GM04503 (cell line): ENCODE measurements around the gene ZBTB46.
"Not testable (repeated sequence)": the region's sequence is repeated elsewhere in the genome, so short reads cannot be mapped to it uniquely, and the experiment has no call there.

Experiments used
- DNase-seq: peaks from one replicate; pipeline ENCODE4 v3.0.0-alpha.2; 2012; ENCODE audit warnings: low read depth

Gene ZBTB46

DNA sequence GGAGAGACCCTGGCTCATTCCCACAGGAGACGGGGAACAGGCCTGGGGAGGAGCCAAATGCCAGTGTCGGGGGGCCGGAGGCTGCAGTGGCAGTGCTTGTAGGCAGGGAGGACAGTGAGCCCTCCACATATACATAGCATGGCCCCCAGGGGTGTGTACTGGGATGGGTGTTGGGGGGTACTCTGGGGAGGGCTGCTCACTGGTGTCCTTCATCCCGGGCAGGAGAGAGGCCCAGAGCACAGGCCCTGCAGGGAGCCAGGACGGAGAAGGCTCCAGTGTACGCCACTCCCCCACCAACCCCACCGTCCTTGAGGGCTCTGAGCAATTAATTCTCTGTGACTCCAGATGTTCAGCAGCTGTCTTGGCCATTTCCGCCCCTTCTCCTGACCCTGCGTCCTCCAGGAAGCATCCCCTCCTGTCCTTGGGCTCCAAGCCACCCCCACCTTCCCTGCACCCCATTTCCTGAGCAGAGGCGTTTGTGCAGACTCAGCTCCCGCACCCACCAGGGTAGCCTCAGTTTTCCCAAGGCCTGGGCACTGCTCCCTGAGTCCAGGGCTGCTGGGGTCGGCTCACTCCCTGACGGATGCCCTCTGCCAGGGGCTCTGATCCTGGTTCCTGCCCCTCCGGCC lies 26.8 kb upstream of the ZBTB46 start:
- DNase-seq, result no peak

DNA sequence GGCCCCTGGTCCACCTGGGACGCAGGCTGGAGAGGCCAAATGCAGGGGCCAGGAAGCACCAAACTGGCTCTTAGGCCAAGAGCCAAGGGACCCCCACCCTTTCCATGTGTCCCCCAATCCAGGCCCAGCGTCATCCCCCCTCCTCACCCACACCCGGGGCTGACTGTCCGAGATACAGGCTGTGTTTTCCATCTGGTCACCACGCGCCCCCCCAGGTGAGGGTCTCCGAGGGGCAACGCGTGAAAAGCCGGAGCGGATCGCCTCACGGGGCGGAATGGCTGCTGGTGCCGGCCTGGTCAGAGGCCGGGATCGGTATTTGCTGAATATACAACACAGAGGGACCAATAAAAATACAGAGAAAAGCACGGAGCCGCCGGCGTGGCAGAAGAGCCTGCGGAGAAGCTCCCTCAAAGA lies 25.0 kb upstream of the ZBTB46 start:
- DNase-seq, result no peak

DNA sequence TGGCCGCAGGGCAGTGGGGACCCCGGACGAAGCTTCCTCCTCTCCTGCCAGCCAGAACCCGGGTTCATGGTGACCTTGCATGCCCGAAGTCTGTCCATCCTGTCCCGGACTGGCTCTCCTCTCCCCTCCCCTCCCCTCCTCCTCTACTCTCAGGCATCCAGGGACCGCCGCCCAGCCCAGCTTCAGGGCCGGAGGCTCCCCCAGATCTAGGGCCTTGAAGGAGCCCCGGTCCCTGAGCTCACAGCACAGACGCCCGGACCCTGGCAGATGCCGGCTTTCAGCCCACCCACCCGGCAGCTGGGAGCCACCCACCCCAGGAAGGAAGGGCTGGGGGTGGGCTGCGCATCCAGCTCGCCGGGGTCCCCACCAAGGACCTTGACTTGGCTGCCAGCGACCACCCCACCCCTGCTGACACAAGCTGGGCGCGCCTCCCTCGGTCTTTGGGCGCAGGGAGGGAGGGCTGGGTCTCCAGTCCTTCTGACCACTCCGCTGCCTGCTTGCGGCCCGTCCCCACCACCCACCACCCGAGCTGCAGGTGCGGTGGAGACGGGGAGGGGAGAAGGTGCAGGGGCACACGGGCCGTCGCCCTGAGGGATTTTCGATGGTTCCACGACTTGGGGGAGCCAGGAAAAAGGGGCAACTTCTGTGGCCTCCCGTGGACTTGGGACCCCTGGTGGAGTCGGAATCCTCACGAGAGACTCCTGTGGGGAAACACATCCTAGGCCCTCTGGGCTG lies 24.5 kb upstream of the ZBTB46 start:
- no peak for DNase-seq

DNA sequence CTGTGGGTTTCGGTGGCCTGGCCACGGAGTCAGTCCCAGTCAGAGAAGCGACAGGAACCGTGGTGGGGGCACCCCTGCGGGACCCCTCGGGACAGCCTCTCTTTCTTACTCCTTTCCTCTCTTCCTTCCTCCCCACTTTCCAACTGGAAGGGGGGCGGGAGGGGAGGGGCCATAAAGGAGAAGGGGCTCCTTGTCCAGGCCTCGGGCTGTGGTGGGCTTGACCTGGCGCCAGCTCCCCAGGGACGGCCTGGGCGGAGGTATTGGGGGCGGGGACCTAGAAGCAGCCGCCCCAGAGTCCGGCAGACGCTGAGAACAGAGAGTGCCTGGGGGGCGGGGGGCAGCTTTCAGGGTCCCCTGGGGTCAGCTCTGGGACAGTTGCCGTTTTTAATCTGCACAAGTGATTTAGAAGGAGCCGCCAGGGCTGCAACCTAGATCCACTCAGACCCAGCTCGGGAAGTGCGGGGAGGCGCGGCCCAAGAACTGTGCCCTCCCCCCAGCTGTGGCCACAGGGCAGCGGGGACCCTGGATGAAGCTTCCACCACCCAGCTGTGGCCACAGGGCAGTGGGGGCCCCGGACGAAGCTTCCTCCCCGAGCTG lies 23.8 kb upstream of the ZBTB46 start:
- no peak for DNase-seq

DNA sequence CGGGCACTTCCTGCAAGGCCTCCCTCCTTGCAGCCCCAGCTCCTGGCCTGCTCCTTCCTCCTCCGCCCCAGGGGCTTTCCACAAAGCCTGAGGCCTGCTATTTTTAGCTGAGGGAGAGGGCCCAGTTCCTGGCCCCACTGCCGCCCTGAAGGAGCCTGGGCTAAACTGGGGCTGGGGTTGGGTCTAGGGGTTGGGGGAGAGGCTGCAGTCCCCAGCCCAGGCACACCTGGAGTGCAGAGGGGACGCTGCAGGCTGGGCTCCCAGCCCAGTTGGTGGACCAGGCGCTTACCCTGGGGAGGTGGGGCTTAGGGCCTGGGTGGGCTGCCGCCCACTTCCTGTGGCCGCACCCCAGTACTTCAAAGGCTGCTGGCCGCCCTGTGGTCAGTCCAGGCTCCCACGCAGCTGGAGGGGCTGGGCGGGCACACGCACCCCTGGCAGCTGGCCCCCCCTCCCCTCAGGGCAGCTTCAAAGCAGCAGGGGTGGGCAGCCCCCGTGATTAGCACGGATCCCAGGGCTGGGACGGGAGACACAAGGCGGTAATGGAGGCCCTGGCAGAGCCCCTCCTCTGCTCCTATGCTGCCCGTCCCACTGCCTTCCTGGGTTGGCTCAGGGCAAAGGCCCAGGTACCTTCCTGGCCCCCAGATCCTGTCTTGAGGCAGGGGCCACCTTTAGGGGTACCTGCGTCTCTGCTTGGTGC lies 23.2 kb upstream of the ZBTB46 start:
- DNase-seq, result no peak

DNA sequence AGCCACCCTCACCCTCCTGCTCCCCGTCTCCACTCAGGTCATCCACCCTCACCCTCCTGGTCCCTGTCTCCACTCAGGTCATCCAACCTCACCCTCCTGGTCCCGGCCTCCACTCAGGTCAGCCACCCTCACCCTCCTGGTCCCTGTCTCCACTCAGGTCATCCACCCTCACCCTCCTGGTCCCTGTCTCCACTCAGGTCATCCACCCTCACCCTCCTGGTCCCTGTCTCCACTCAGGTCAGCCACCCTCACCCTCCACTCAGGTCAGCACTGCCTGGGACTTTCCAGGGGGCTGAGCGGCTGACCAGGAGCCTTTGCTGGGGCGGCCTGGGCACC lies 22.6 kb upstream of the ZBTB46 start:
- DNase-seq, result not testable (repeated sequence)

DNA sequence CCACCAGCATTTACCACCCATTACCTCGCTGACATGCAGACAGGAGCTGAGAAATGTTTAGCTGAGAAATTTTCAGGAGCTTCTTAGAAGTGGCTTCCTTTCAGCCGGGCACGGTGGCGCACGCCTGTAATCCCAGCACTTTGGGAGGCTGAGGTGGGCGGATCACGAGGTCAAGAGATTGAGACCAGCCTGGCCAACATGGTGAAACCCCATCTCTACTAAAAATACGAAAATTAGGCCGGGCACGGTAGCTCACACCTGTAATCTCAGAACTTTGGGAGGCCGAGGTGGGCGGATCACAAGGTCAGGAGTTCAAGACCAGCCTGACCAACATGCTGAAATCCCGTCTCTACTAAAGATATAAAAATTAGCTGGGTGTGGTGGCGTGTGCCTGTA lies 20.5 kb upstream of the ZBTB46 start:
- DNase-seq, result not testable (repeated sequence)

DNA sequence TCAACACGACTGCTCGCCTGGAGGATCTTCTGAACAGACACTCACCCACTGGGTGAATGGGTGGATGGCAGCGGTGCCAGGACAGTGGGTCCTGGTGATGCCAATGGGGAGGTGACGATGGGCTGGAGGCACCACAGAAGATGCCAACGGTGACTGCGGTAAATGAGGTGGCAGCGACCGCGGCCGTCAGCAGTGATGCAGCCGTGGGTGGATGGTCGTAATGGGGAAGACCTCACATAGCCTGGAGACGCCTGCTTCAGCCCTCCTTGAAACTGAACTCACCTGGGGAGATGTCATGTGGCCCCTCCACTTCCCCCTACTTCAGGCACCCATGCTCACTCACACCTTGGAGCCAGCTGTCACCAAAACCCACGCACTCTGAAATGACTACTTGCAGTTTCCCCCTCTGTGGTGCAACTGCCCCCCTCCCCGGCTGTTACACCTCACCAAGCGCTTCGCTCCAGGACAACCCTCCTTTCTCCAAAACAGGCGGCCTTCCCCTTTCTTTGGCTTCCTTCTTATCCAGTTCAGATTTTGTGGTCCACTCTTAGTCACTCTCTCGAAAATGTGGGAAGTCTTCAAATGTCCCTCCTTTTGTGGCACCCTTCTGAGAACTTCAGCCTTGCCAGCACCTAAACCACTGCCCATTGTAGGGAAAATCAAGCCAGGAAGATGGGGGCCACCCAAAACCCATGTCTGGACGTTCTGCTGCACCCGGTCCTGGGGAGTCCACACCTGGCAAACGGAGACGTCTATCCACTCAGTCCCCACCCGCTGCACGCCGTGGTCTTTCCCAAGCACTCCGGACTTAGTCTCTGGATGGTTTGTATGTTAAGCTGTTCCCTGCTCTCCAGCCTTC lies 19.9 kb upstream of the ZBTB46 start:
- DNase-seq, result no peak

DNA sequence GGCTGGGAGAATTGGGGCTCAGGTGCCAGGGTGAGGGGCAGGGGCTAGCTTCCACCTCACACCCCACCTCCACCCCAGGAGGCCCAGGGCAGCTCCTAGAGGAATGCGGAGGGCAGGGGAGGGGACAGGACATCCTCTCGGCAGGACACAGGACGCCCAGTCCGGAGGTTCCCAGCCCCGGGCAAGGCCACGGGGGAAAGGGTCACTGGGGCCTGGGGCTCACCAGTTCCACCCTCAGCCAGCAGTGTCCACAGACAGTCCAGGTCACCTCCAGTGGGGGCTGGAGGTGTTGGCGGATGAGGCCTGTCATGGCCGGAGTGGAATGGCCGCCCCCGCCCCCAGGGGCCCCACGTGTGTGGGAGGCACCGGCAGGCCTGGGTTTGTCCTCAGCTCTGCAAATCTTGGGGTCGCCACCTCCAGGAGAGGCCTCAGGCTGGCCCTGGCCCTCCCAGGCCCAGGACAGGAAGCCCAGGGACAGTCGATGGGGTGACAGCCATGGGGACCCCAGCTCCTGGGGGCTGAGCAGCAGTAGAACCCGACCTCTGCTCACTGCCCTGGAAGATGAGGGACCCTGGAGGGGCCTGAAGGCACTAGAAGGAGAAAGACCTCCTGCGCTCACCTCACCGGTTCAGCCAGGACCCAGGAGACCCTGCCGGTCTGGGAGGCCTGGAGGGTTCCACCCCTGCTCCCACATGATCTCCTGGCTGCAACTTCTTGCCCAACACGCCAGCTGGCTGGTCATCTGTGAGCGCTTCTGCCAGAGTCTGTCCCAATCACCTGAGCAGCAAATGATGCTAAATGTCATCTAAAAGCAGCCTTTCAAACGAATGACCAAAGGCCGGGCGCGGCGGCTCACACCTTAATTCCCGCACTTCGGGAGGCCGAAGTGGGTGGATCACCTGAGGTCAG lies 17.2 kb upstream of the ZBTB46 start:
- DNase-seq, result no peak

DNA sequence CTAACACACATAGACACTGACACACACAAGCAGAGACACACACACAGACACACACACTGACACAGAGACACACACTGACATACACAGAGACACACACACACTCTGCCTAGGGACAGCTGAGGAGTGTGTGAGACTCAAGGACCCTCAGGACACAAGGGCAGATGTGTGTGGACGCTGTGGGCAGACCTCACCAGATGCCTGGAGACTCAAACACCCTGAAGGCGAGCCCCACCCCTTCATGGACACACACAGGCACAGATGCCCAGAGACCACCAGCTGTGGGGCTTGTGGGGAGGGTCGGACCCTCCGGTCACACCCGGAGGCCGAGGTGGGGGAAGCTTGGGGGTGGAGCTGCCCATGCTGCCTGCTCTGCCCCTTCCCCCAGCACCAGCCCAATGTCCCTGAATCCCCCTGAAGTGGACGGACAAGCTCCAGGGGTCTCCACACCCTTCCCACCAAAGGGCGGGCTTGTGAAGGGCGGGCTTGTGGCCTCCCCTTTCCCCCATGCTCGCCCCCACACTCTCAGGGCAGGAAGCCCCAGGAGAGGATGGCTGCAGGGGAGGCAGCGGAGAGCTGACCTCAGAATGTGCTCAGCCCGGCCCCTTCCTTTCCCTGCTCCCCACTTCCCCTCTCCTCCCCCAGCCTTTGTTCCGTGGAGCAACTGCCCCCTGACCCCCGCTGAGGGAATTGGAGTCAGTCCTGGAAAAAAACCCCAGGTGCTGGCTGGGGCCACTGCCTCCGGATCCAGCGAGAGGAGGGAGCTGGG lies 16.4 kb upstream of the ZBTB46 start:
- DNase-seq, result no peak

DNA sequence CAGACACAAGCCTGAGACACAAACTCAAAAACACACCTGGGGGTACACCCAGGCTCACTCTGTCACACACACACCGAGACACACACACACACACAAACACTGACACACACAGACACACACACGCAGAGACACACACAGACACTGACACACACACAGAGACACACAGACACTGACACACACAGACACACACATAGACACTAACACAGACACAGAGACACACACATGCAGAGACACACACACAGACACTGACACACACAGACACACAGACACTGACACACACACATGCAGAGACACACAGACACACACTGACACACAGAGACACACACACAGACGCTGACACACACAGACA lies 15.8 kb upstream of the ZBTB46 start:
- no peak for DNase-seq

DNA sequence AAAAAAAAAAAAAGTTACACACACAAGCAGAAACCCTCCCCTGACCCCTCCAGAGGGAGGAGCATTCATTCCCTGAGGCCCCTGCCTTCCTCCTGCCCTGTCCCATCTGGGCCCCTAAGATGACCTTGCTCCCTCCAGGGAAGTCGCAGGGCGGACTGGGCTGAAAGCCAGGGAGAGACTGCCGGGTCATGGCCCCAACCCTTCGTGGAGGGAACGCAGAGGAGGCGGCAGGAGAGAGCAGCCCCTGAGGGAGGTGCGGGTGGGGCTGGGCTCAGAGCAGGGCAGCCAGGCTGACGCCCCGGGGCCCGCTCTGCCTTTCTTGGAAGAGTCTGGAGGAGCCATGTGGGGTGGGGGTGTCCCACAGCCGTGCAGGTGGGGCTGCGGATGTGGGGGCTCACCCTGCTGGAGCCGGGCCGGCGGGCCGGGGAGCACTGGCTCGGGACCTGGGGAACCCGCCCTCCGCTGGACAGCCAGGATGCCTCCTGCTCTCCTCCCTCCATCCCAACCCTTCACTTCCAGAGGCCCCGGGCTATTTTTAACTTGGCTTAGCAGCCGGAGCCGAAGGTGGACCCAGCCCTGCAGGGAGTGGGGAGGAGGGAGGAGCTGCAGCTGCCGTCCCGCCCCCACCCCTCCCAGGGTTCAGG lies 15.2 kb upstream of the ZBTB46 start:
- no peak for DNase-seq

DNA sequence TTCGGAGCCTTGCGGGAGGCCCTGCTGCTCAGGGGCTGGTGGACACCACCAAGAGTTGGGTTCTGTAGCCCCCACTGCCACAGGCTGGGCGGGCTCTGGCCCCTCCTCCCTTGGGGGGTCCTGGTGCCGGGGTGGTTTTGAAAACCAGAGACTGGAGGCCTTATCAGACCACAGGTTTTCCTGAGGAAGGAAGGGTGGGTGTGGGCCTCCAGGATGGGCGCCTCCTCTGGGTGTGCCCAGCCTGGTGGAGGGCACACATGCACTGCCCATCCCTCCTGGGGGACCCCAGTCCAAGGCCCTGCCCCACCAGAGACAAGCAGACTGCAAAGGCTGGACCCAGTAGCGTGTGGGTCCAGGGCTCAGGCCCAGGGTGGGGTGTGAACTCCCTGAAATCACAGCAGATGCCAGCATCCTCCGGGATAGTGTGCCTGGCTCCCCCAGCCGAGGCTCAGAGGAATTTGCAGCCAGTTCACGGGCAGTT lies 13.5 kb upstream of the ZBTB46 start:
- DNase-seq, result no peak

DNA sequence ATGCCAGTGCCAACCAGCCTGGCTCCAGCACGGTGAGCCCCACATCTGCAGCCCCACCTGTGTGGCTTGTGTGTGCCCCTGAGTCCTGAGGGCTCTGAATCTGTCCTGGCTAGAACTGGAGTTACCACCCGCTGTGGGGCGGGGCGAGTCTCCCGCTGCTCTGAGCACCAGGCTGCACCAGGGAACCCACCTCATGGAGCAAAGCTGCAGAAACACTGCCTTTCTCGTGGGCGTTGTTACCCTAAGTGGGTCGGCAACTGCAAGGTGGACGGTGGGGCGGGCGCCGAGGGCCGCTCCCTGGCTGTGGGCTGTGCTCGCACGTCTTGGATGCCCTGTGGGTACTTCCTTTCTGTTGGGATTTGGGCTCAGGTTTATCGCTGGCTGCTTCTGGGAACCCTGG lies 12.7 kb upstream of the ZBTB46 start:
- DNase-seq, result no peak

DNA sequence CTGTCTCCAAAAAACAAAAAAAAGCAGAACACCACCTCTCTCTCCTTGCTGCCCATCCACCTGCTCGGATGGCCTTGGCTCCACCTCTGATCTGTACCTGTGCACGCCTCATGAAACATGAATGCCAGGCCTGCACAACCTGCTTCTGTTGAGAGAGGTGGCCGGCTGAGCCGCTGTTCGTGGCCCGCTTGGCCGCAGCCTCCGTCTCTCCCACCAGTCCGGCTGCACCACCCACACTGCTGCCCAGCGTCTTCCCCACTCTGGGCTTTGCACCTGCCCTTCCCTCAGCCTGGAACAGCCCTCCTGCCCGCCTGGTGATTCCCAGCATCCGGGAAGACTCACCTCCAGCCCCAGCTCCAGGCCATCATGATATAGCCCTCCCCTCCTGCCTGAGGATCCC lies 12.2 kb upstream of the ZBTB46 start:
- DNase-seq, result no peak

DNA sequence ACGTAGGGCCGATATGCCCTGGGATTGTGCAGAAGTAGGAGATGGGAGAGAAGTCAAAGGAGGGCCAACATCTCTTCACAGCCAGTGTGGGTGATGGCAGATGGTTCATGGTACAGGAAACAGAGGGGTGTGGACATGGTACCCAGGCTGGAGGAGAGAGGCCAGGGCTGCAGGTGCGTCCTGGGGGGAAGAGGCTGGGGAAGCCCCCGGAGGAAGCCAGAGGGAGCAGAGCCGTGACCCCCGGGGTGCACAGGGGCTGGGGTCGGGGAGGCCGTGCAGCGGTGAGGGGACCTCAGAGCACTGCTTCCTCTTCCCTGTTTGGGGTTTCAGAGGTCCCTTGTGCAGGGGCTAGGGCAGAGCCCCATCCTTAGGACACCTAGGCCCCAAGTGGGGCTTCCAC lies 11.2 kb upstream of the ZBTB46 start:
- no peak for DNase-seq

DNA sequence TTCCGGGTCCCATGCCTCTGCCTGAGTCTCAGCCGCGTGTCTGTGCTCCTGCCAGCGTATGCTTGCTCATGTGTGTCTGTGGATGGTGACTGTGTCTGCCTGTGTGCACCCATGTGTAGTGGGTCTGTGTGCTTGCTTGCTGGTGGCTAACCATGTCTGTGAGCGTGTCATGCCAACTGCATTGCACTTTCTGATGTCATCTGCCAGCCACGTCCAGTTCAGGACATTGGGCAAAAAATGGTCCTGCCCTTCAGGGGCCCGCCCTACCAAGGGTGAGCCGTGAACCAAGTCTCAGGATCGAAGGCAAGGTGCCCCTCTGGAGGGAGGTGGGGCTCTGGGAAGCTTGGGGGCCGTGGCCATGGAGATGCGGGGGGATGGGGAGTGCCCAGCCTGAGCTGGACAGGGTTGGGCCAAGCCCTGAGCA lies 9.4 kb upstream of the ZBTB46 start:
- DNase-seq, result no peak

DNA sequence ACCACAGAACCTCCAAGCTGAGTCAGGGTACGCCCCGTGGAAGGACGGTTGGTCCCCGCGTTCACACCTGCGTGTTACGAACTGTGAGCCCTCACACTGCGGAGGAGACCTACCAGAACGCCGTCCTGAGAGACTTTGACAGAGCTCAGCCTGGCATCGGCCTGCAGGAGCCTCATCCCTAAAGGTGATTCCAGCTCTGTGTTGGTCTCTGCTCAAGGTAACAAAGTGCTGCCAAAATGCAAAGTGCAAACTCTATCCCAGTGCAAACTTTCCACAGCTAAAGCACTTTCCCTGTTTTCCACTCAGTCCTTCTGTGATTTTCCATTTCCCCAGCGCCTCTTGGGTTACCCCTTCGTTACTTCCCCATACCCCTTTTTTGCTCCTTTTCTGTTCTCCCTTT lies 8.6 kb upstream of the ZBTB46 start:
- DNase-seq, result no peak

DNA sequence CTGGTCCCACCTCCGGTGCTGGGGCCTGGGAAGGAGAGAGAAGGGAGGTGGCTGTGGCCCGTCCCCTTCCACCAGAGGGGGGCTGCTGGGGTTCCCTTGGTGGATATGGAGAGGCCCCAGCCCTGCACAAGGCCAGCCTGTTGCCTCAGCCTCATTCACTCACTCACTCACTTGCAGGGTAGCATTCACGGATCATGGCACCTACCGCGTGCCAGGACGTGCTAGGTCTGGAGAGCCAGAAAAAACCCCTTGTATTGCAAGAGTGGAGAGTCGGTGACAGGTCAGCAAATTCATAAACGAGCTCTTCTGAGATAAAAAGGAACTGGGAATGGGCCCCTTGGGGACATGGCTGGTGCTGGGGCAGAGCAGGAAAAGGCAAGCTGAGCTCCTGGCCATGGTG lies 6.4 kb upstream of the ZBTB46 start:
- DNase-seq, result no peak
